T-helper 9 cell (primary cell): Measurements from ENCODE around the gene CRYAA.

Experiments used
- DNase-seq: peaks from one replicate; pipeline ENCODE4 v3.0.0-alpha.2; 2020

The CRYAA gene

DNA sequence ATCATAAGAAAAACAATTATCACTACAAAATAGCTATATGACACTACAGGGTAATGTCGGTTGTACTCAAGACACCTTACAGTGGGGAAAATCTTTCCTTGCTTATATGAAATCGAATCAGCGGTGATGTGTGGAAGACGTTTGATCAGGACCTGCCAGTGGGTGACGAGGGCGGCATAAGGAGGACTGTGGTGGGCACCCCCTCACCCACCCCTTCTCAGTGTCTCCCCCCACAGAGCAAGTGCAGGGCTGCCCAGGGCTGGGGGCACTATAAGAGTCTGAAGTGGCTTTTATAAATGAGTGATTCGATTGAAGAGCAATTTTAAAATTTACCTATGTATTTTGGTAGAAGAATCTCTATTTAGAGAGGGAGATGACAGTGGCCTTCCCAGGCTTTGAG is 35.8 kb downstream of the CRYAA start:
- no peak for DNase-seq

DNA sequence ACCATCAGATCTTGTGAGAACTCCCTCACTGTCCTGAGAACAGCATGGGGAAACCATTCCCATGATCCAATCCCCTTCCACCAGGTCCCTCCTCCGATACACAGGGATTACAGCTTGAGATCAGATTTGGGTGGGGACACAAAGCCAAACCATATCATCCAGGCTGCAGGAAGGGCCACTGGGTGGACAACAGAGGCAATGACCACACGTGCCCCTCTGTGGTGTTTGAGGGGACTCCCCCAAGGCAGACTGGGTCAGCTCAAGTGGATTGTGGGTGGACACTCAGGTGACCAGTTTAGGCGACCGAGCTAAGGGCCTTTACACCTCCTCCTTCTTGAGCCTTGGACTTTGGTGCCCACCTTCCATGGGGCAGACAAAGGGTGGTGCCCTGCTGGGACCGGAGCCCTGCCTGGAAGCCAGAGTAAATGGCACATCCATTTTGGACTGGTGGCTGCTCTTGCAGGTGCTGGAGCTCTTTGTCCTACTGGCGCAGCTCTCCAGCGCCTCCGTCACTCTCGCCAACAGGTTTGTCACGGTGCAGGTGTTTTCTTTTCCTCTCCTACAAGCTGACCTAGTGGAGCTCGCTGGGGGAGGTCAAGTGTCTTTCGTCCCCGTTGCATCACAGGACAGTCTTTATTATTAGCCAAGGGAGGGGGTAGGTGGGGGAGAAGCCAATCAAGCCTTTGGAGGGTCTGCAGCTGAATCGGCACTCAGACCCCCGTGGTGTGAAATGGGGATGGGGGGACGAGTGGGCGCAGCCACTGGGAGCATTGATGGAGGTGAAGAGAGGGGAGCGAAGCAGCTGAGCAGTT is 37.6 kb downstream of the CRYAA start:
- DNase-seq = no peak

DNA sequence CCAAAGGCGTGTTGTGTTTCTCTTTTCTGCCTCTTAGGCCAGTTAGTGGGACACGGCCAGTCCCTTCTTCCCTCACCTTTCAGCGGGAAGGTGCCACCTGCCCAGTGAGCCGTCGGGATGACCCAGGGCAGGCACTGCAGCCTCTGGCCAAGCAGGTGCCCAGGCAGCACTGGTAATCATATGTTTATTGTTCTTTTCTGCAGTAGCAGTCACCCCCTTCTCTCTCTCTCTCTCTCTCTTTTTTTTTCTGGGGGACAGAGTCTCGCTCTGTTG is 38.2 kb downstream of the CRYAA start:
- no peak for DNase-seq

DNA sequence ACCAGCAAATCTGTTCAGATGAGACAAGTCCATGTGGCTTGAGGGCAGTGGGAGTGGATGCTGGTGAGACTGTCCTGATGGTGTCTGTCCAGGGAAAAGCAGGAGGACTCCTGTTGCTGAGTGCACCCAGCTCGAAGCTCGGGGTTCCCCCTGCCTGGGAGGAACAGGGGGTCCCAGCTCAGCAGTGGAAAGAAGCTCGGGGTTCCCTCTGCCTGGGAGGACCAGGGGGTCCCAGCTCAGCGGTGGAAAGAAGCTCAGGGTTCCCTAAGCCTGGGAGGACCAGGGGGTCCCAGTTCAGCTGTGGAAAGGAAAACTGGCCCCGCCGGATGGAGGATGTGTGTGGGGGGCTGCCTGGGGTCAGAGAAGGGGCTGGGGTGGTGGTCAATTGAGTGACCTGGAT is 39.1 kb downstream of the CRYAA start:
- DNase-seq = no peak

DNA sequence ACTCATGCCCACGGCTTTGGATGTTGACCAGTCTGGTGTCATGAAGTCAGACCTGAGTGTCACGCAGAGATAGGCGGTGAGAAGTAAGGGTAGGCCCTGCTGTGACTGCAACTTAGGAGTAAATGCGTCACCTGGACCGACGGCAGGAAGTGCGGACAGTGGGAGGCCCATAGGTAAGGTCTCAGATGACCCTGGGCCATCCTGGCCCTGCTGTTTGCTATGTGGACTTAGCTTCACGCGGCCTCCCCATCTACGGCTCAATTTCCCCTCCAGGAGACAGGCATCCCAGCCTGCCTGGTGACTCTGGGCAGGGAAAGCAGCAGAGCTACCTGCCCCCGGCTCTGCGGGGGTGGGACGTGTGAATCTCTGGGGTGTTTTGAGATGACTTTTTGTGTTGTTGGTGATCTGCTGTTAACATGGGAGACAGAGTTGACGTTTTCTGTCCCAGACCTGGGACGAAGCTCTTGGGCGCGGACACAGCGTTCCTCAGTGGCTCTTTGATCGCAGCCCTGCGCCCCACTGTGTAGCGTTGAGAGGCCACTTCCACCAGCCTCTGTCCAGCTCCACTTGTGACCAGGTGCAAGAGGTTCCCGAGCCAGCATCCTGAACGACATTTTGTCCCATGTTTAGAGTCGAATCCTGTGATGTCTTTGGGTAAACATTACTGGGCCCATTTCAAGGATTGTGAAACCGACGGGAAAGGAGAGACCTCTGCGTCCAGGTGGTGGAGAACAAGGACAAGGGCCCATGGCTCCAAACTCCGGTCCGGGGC is 39.9 kb downstream of the CRYAA start:
- no peak for DNase-seq

DNA sequence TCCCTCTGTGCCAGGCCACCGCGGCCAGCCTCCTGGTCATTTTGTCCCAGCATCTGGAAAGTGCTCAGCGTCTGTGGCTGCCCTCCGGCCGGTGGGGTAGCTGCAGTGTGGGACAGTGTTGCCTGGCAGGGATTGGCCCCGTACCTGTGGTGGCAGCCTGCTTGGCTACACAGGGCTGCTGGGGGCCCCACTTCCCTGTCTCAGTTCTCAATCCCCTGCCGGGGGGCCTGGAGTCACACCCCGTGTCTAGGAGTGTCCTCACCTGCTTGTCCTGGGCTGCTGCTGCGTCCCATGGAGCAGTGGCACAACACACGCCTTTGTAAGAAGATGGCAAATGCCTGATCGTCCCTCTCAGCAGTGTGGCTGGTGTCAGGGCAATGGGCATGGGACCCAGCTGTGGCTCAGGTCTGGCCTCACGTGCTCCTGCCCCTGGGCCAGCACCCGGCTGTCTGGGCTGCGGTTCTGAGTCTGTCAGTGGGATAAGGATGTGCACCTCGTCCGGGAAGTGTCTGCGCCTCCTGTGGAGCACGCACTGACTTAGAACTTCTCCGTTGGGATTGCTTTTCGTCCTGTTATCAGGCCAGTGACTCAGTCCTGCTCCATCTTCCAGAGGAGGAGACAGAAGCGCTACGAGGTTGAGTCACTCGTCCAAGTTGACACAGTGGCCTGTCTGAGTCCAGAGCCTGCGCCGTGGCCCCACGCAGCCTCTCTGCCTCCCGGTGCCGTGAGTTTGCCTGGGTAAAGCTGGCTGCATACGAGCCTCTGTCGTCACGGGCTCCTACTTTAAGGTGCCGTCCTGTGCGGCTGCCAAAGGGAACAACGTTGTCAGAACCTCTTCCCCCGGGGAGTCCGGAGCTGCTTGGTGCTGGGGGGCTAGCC is 41.0 kb downstream of the CRYAA start:
- DNase-seq = no peak

DNA sequence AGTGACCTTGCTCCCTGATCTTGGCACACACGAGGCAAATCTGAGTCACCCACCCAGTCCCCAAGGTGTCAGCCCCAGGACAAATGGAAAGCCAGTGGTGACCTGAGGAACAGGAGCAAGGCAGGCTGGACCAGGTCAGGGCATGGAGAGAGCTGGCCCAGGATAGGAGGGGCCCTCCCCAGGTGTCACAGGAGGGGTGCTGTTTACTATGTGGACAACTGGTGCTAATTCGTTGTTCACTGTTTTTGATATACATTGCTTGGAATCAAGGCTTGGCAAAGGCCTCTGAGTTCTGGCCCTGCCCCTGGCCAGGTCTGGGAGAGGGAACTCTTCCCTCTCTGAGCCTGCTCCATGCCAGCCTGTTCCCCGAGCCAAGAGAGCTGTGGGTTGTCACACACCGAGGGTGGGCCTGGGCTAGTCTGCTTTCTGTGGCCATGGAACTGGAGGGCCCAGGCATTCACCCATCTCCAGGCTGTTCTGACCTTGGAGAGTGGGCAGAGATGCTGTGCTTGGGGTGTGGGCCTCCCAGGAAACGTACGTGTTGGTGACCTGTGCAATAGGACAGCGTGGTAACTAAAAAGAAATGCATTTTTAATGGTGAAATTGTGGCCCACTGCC is 41.8 kb downstream of the CRYAA start:
- DNase-seq = no peak

DNA sequence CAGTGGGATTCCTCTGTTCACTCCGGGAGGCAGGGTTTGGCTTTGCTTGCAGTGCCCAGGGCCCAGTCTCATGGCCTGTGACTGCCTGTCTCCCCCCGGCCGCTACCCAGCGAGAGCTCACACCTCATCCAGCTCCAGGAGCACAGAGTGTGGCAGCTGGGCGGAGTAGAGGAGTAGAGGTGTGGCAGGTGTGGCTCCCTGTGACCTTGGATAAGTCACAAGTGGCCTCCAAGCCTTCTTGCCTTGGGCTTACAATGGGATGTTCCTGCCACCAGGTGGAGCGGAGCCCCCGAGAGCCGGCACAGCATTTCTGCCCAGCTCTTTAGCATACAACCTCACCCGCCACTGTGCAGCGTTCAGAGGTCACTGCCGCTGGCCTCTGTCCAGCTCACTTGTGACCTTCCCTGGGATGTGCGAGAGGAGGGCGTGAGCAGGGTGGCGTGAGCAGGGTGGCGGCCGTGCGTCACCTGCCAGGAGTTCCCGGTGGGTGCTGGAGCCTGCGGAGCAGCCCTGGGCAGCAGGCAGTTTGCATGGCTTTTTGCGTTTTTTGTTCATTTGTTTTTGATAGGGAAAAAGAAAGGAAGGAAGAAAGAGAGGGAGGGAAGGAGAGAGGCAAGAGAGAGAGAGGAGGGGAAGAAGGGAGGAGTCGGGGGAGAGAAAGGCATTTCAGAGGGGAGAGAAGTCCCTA is 42.4 kb downstream of the CRYAA start:
- no peak for DNase-seq

DNA sequence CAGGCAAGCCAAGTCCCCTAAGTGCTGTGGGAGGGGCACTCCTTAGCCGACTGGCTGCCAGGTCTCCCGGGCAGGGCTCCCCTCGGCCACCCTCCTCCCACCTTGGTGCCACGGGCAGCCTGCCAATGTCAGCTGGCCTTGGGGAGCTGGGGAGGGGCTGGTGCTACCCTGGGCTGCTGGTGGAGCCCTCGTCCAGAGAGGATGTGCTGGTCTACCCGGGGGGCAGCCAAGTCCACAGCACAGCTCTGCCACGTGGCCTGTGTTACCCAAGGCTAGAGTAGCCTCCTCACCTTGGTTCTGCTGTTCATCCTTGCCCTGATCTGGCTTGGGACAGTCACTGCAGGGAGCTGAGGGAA is 42.9 kb downstream of the CRYAA start:
- no peak for DNase-seq
